ENCODE data around the gene TBC1D32.

DNA sequence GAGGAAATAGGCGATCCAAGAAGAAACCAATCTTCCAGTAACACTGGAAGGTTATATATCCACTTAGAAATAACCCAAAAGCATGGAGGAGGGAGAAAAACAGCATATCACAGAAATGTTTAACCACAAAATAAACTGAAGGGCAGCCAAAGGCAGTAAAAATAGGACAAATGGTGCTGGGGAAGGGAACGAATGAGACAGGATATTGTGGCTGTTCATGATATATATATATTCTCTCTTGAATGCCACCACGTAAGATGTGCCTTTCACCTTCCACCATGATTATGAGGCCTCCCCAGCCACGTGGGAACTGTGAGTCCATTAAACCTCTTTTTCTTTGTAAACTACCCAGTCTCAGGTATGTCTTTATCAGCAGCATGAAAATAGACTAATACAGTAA, 162.4 kb downstream of the TBC1D32 start:
- TF ChIP-seq, protein P1, sequence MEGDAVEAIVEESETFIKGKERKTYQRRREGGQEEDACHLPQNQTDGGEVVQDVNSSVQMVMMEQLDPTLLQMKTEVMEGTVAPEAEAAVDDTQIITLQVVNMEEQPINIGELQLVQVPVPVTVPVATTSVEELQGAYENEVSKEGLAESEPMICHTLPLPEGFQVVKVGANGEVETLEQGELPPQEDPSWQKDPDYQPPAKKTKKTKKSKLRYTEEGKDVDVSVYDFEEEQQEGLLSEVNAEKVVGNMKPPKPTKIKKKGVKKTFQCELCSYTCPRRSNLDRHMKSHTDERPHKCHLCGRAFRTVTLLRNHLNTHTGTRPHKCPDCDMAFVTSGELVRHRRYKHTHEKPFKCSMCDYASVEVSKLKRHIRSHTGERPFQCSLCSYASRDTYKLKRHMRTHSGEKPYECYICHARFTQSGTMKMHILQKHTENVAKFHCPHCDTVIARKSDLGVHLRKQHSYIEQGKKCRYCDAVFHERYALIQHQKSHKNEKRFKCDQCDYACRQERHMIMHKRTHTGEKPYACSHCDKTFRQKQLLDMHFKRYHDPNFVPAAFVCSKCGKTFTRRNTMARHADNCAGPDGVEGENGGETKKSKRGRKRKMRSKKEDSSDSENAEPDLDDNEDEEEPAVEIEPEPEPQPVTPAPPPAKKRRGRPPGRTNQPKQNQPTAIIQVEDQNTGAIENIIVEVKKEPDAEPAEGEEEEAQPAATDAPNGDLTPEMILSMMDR (IDR thresholded peaks at IDR 0.05; ENCODE audit: low read depth, low read length, poor library complexity, severe bottlenecking): no peak
- TF ChIP-seq EZH2phosphoT487 (IDR thresholded peaks at IDR 0.05; ENCODE audit: borderline replicate concordance, low read length): no peak

Data from DOHH2 (cell line).